Lower lobe of right lung (tissue), 2 donors: ENCODE results near the gene CTDSP1. TPM values are rescaled to one million over a fixed set of nuclear protein-coding genes. Genes with fewer than 3 reads are reported as not detected.

Experiments
- ATAC-seq, 2 donors: fragments of 200-7000 bp; cut with Tn5 transposase; one replicate each; pipeline ENCODE4 v1.9.1; 2020 to 2022; ENCODE audit warnings: mild to moderate bottlenecking in 2 of 2, moderate library complexity in 2 of 2
- DNase-seq: peaks from one replicate; pipeline ENCODE4 v3.0.0-alpha.2; 2020
- H3K27ac ChIP-seq: fragments of 200-600 bp; one replicate; pipeline ENCODE4 v1.8.0; 2022
- H3K27me3 ChIP-seq: fragments of 200-600 bp; one replicate; pipeline ENCODE4 v1.8.0; 2022; ENCODE audit warnings: low read depth
- H3K36me3 ChIP-seq: fragments of 200-600 bp; one replicate; pipeline ENCODE4 v1.8.0; 2022; ENCODE audit warnings: mild to moderate bottlenecking
- H3K4me1 ChIP-seq: fragments of 200-600 bp; one replicate; pipeline ENCODE4 v1.8.0; 2022
- H3K4me3 ChIP-seq: fragments of 200-600 bp; one replicate; pipeline ENCODE4 v1.8.0; 2022; ENCODE audit warnings: mild to moderate bottlenecking
- H3K9me3 ChIP-seq: fragments of 200-600 bp; one replicate; pipeline ENCODE4 v1.8.0; 2022
- intact Hi-C: fragments of 100-400 bp; cut with DNase I; formaldehyde crosslinking; loops from one replicate; pipeline ENCODE4 v1.11.0; 2022
- microRNA-seq: library from miRNA; unstranded; fragments of <30 nt; microRNA quantifications from one replicate; pipeline ENCODE4 v1.2.0, GENCODE V29; 2020; ENCODE audit warnings: borderline number of aligned reads
- total RNA-seq: library from RNA; stranded (reverse); fragmentation: NEBNext Ultra II Directional; extraction: Animal tissue kit (Norgen Biotek cat#: 25700); gene quantifications from one replicate; pipeline ENCODE4 v1.2.1, GENCODE V29; 2021
- TF ChIP-seq, protein P1 (sequence below): fragments of 200-600 bp; IDR thresholded peaks from one replicate; pipeline ENCODE4 v1.8.0; 2022; ENCODE audit warnings: antibody characterized with exemption, mild to moderate bottlenecking
- donor health status: DM: no; HTN: yes; CAD: no; lungs with severe emphysema.

CTDSP1 gene
- total RNA-seq, 1 donor from 2014 or later, result 168 TPM

DNA sequence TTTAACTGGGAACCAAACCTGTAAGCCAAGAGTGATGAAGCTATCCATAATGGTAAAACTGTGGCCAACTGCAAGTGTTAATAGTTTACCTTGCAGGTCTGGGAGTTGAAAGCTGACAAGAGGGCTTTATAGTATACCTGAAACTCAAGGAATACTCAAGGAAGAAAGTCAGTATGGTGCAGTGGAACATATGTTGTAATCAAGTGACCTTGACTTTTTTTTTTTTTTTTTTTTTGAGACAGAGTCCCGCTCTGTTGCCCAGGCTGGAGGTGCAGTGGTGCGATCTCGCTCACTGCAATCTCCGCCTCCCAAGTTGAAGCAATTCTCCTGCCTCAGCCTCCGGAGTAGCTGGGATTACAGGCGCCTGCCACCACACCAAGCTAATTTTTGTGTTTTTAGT is 46.9 kb downstream of the CTDSP1 start:
- no peaks in the 10 kb centered on the region for H3K27me3 ChIP-seq
- H3K4me1 ChIP-seq, result no peaks in the 10 kb centered on the region
- H3K27ac ChIP-seq, result no peak overlapping the region
- ATAC-seq (no peak), DNase-seq (no peak)
- H3K36me3 ChIP-seq, result peaks cover 26% of the 10 kb centered on the region
- TF ChIP-seq, protein P1, sequence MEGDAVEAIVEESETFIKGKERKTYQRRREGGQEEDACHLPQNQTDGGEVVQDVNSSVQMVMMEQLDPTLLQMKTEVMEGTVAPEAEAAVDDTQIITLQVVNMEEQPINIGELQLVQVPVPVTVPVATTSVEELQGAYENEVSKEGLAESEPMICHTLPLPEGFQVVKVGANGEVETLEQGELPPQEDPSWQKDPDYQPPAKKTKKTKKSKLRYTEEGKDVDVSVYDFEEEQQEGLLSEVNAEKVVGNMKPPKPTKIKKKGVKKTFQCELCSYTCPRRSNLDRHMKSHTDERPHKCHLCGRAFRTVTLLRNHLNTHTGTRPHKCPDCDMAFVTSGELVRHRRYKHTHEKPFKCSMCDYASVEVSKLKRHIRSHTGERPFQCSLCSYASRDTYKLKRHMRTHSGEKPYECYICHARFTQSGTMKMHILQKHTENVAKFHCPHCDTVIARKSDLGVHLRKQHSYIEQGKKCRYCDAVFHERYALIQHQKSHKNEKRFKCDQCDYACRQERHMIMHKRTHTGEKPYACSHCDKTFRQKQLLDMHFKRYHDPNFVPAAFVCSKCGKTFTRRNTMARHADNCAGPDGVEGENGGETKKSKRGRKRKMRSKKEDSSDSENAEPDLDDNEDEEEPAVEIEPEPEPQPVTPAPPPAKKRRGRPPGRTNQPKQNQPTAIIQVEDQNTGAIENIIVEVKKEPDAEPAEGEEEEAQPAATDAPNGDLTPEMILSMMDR, result no peak
- no peaks in the 10 kb centered on the region for H3K9me3 ChIP-seq
- intact Hi-C loops, result no loop called here
- no peak overlapping the region for H3K4me3 ChIP-seq

DNA sequence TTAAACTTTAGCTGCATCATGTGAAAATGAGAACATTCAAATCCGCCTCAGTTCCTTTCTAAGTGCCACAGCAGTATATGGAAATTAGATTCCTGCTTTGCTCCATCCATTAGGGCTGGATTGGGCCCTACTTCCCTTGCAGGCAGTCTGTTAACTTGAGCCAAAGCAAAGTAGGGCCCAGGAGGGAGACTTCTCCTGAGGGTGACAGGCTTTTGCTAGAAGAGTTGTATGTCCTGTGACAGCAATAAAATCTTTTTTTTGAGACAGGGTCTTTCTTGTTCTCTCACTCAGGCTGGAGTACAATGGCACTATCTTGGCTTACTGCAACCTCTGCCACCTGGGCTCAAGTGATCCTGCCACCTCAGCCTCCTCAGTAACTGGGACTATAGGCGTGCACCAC is 47.4 kb downstream of the CTDSP1 start:
- no peaks in the 10 kb centered on the region for H3K4me1 ChIP-seq
- intact Hi-C loops, result no loop called here

DNA sequence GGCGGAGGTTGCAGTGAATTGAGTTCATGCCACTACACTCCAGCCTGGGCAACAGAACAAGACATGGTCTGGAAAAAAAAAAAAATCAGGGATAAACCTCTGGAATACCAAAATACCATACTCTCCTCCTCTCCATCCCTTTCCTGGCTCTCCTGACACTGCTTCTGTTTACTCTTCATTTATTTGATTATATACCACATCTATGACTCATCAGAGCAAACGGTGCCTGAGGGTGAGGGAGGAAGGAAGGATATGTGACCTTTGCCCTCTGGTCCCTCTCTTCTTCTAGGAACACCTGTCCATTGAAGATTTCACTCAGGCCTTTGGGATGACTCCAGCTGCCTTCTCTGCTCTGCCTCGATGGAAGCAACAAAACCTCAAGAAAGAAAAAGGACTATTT is 49.3 kb downstream of the CTDSP1 start:
- intact Hi-C loops, result no loop called here

More for the DNA sequence above, 47.4 kb downstream of the CTDSP1 start:
- Histone ChIP-seq H3K9me3 (no peaks in the 10 kb centered on the region), H3K4me3 (no peak overlapping the region), H3K27ac (no peak overlapping the region), H3K36me3 (peaks cover 26% of the 10 kb centered on the region), H3K27me3 (no peaks in the 10 kb centered on the region)
- TF ChIP-seq, protein P1, result no peak
- DNase-seq, result no peak
- no peak for ATAC-seq

DNA sequence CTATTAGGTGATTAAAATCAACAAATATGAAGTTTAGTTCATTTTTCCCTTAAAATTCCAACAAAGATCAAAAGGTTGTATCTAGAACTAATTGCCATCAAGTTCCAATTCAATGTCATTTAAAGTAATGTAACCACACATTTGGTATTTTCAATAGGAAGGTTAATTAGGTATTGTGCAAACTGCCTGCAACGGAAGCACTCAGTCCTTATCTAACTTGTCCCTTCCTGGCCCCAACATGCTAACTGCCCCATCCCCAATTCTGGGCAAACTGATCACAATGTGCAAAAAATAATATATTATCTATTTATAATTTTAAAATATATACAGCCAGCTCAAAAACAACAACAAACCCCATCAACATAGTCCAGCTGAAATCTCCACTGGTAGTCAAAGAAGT is 52.4 kb downstream of the CTDSP1 start:
- no peaks in the 10 kb centered on the region for H3K4me1 ChIP-seq
- DNase-seq (no peak), ATAC-seq (no peak)
- H3K36me3 ChIP-seq, result peaks cover 61% of the 10 kb centered on the region
- no peak overlapping the region for H3K4me3 ChIP-seq
- no peaks in the 10 kb centered on the region for H3K27me3 ChIP-seq
- TF ChIP-seq, protein P1, result no peak
- intact Hi-C loops, result no loop called here
- no peaks in the 10 kb centered on the region for H3K9me3 ChIP-seq
- no peak overlapping the region for H3K27ac ChIP-seq

More for the DNA sequence above, 49.3 kb downstream of the CTDSP1 start:
- ATAC-seq (no peak), DNase-seq (no peak)
- TF ChIP-seq, protein P1, result no peak
- no peaks in the 10 kb centered on the region for H3K4me1 ChIP-seq
- no peak overlapping the region for H3K27ac ChIP-seq
- H3K9me3 ChIP-seq, result no peaks in the 10 kb centered on the region
- no peaks in the 10 kb centered on the region for H3K27me3 ChIP-seq
- peaks cover 40% of the 10 kb centered on the region for H3K36me3 ChIP-seq
- H3K4me3 ChIP-seq, result no peak overlapping the region

Small RNA genes lying within 50 kb of the gene (microRNA-seq; reads per million reads assigned to microRNA genes)
- 38,877 reads per million, percentile 99 among the genes with 10 or more reads in this experiment for gene MIR26B

Other genes starting within 250 kb of the CTDSP1 start
- gene CXCR1, start 232.9 kb upstream of the CTDSP1 start, total RNA-seq, result 10.4 TPM
- 382 TPM for gene ARPC2, start 182.7 kb upstream of the CTDSP1 start, total RNA-seq
- 4.6 TPM for gene GPBAR1, start 138.9 kb upstream of the CTDSP1 start, total RNA-seq
- 58.8 TPM for gene AAMP, start 129.7 kb upstream of the CTDSP1 start, total RNA-seq
- 65.8 TPM for gene PNKD, start 129.3 kb upstream of the CTDSP1 start, total RNA-seq
- 300 TPM for gene TMBIM1, start 107.4 kb upstream of the CTDSP1 start, total RNA-seq
- gene CATIP, start 43.0 kb upstream of the CTDSP1 start, total RNA-seq, result 5.6 TPM
- 419 TPM for gene SLC11A1, start 17.6 kb upstream of the CTDSP1 start, total RNA-seq
- gene VIL1, start 19.3 kb downstream of the CTDSP1 start, total RNA-seq, result 0.41 TPM
- gene USP37, start 168.5 kb downstream of the CTDSP1 start, total RNA-seq, result 13.2 TPM
- 31.5 TPM for gene CNOT9, start 169.0 kb downstream of the CTDSP1 start, total RNA-seq
- gene PLCD4, start 208.0 kb downstream of the CTDSP1 start, total RNA-seq, result 1.1 TPM